Neural progenitor cell (in vitro differentiated cells): ENCODE results near the gene EMC10. TPM values are rescaled to one million over a fixed set of nuclear protein-coding genes. Genes with fewer than 3 reads are reported as not detected.

Experiments
- DNase-seq: peaks from one replicate; pipeline ENCODE4 v3.0.0-alpha.2; 2016; ENCODE audit warnings: low spot score
- H2AFZ ChIP-seq: fragments of 200-600 bp; sonication (generic); replicated peaks from 2 replicates; pipeline ENCODE4 v1.6.1; 2016; ENCODE audit warnings: antibody characterized with exemption
- H3F3A ChIP-seq: fragments of 200-600 bp; sonication (generic); 2 replicates; pipeline ENCODE4 v1.6.1; 2016; ENCODE audit warnings: antibody characterized with exemption, low read depth
- H3K27ac ChIP-seq: fragments of 200-600 bp; sonication (generic); 2 replicates; pipeline ENCODE4 v1.5.1; 2016; ENCODE audit warnings: mild to moderate bottlenecking
- H3K27me3 ChIP-seq: fragments of 200-600 bp; sonication (generic); 2 replicates; pipeline ENCODE4 v1.6.1; 2016; ENCODE audit warnings: mild to moderate bottlenecking, moderate library complexity
- H3K36me3 ChIP-seq: fragments of 200-600 bp; sonication (generic); 2 replicates; pipeline ENCODE4 v1.5.1; 2016
- H3K4me1 ChIP-seq: fragments of 200-600 bp; sonication (generic); 2 replicates; pipeline ENCODE4 v1.6.1; 2016; ENCODE audit warnings: mixed run types
- H3K4me2 ChIP-seq: fragments of 200-600 bp; sonication (generic); 2 replicates; pipeline ENCODE4 v1.6.1; 2016
- H3K4me3 ChIP-seq: fragments of 200-600 bp; sonication (generic); 2 replicates; pipeline ENCODE4 v1.5.1; 2016
- H3K79me2 ChIP-seq: fragments of 200-600 bp; sonication (generic); 2 replicates; pipeline ENCODE4 v1.6.1; 2016; ENCODE audit warnings: low read depth
- H3K9ac ChIP-seq: fragments of 200-600 bp; sonication (generic); 2 replicates; pipeline ENCODE4 v1.6.1; 2016
- H3K9me3 ChIP-seq: fragments of 200-600 bp; sonication (generic); 2 replicates; pipeline ENCODE4 v1.5.1; 2016; ENCODE audit warnings: low read depth
- H4K20me1 ChIP-seq: fragments of 200-600 bp; sonication (generic); 2 replicates; pipeline ENCODE4 v1.6.1; 2016; ENCODE audit warnings: low read depth
- H3K27ac Mint-ChIP-seq: 3 replicates; pipeline ENCODE4 v1.8.0; 2021; ENCODE audit warnings: mixed read lengths
- H3K27me3 Mint-ChIP-seq: 2 replicates; pipeline ENCODE4 v1.8.0; 2022; ENCODE audit warnings: low read depth, mild to moderate bottlenecking, inconsistent platforms, moderate library complexity, mixed read lengths; ENCODE audit not compliant: insufficient read depth
- H3K36me3 Mint-ChIP-seq: 3 replicates; pipeline ENCODE4 v1.8.0; 2021; ENCODE audit warnings: mixed read lengths
- H3K4me1 Mint-ChIP-seq: 3 replicates; pipeline ENCODE4 v1.8.0; 2021; ENCODE audit warnings: mixed read lengths
- H3K4me3 Mint-ChIP-seq: 3 replicates; pipeline ENCODE4 v1.8.0; 2021; ENCODE audit warnings: mild to moderate bottlenecking, moderate library complexity, mixed read lengths
- H3K9me3 Mint-ChIP-seq: 3 replicates; pipeline ENCODE4 v1.8.0; 2020; ENCODE audit warnings: mixed read lengths
- CTCF ChIP-seq: fragments of 200-600 bp; sonication (generic); IDR thresholded peaks from 2 replicates; pipeline ENCODE4 v1.5.1; 2017; ENCODE audit warnings: antibody characterized with exemption, mild to moderate bottlenecking
- EZH2 ChIP-seq: fragments of 200-600 bp; sonication (generic); IDR thresholded peaks from 2 replicates; pipeline ENCODE4 v1.6.1; 2017; ENCODE audit warnings: antibody characterized with exemption, mild to moderate bottlenecking, moderate library complexity
- EZH2phosphoT487 ChIP-seq: fragments of 200-600 bp; sonication (generic); IDR thresholded peaks from 2 replicates; pipeline ENCODE4 v1.6.1; 2017; ENCODE audit warnings: antibody characterized with exemption
- total RNA-seq: library from RNA; depleted of rRNA; stranded (reverse); fragments of >200 nt; gene quantifications from 2 replicates; pipeline ENCODE4 v1.2.3, GENCODE V29; 2015; ENCODE audit warnings: low replicate concordance

EMC10 gene
- total RNA-seq, 1 donor from 2014 or later, result 32.9 TPM

GRCh38 chr19:50513746-50514345, 37.5 kb downstream of the EMC10 start, which contains the start of gene ASPDH:
TSS of gene ASPDH (minus strand) at chr19:50513913. CDS start at chr19:50513823, 90 bp downstream.
- no peaks in the 10 kb centered on the region for H3K79me2 ChIP-seq
- Mint-ChIP-seq H3K9me3 (no peaks in the 10 kb centered on the region), H3K4me1 (peaks cover 40% of the 10 kb centered on the region), H3K4me3 (peak within 1 kb of the TSS; percentile 69), H3K36me3 (peaks cover 5% of the 10 kb centered on the region), H3K27ac (peak within 1 kb of the TSS; percentile 98), H3K27me3 (peaks cover 24% of the 10 kb centered on the region)
- H3K27ac ChIP-seq, result no peak within 1 kb of the TSS
- peak; percentile 50 for DNase-seq
- peak within 1 kb of the TSS; percentile 13 for H3K4me2 ChIP-seq
- no peaks in the 10 kb centered on the region for H4K20me1 ChIP-seq
- H3K4me3 ChIP-seq, result no peak within 1 kb of the TSS
- H3K36me3 ChIP-seq, result no peaks in the 10 kb centered on the region
- no peak within 1 kb of the TSS for H2AFZ ChIP-seq
- H3K4me1 ChIP-seq, result peaks cover 12% of the 10 kb centered on the region
- TF ChIP-seq EZH2phosphoT487, result no peak
- TF ChIP-seq CTCF, result no peak
- no peak for TF ChIP-seq EZH2
- H3K27me3 ChIP-seq, result no peaks in the 10 kb centered on the region
- H3K9me3 ChIP-seq, result no peaks in the 10 kb centered on the region
- no peak within 1 kb of the TSS for H3K9ac ChIP-seq
- H3F3A ChIP-seq, result no peaks in the 10 kb centered on the region

GRCh38 chr19:50514346-50515167, 38.2 kb downstream of the EMC10 start:
- Histone ChIP-seq H3K36me3 (no peaks in the 10 kb centered on the region), H3K9me3 (no peaks in the 10 kb centered on the region), H2AFZ (no peak overlapping the region), H3F3A (no peaks in the 10 kb centered on the region), H4K20me1 (no peaks in the 10 kb centered on the region), H3K27me3 (no peaks in the 10 kb centered on the region), H3K4me1 (peaks cover 12% of the 10 kb centered on the region), H3K4me2 (peak overlapping the region; percentile 13), H3K27ac (no peak overlapping the region), H3K79me2 (no peaks in the 10 kb centered on the region), H3K4me3 (no peak overlapping the region), H3K9ac (no peak overlapping the region)
- peaks cover 21% of the 10 kb centered on the region for H3K27me3 Mint-ChIP-seq
- DNase-seq, result peak; percentile 38
- TF ChIP-seq EZH2 (no peak), CTCF (no peak), EZH2phosphoT487 (no peak)
- H3K9me3 Mint-ChIP-seq, result no peaks in the 10 kb centered on the region
- peak overlapping the region; percentile 69 for H3K4me3 Mint-ChIP-seq
- H3K27ac Mint-ChIP-seq, result peak overlapping the region; percentile 93
- peaks cover 9% of the 10 kb centered on the region for H3K36me3 Mint-ChIP-seq
- peaks cover 34% of the 10 kb centered on the region for H3K4me1 Mint-ChIP-seq

GRCh38 chr19:50515168-50515561, 38.9 kb downstream of the EMC10 start:
- Histone ChIP-seq H3K4me1 (peaks cover 10% of the 10 kb centered on the region), H3K79me2 (no peaks in the 10 kb centered on the region), H4K20me1 (no peaks in the 10 kb centered on the region), H3K9me3 (no peaks in the 10 kb centered on the region), H3K36me3 (no peaks in the 10 kb centered on the region), H3K27ac (no peak overlapping the region), H3F3A (no peaks in the 10 kb centered on the region), H3K4me2 (no peak overlapping the region), H3K27me3 (no peaks in the 10 kb centered on the region), H2AFZ (no peak overlapping the region), H3K4me3 (no peak overlapping the region), H3K9ac (no peak overlapping the region)
- no peak for TF ChIP-seq EZH2phosphoT487
- TF ChIP-seq EZH2, result no peak
- TF ChIP-seq CTCF, result no peak
- Mint-ChIP-seq H3K36me3 (peaks cover 9% of the 10 kb centered on the region), H3K9me3 (no peaks in the 10 kb centered on the region), H3K27me3 (peaks cover 21% of the 10 kb centered on the region), H3K4me3 (no peak overlapping the region), H3K4me1 (peaks cover 32% of the 10 kb centered on the region), H3K27ac (no peak overlapping the region)
- no peak for DNase-seq
